ENCODE measurements around the gene FREM3. TPM values are rescaled to one million over a fixed set of nuclear protein-coding genes. Genes with fewer than 3 reads are reported as not detected.
A peak's percentile ranks its signal among the peaks of the same experiment; 100 is the strongest.

Gene FREM3
- total and polyA plus RNA-seq, 2 of the 8 experiments (the other 6 are each of a cell fraction or from before 2014, with no cell fraction given), result 0.03 to 0.11 TPM

DNA sequence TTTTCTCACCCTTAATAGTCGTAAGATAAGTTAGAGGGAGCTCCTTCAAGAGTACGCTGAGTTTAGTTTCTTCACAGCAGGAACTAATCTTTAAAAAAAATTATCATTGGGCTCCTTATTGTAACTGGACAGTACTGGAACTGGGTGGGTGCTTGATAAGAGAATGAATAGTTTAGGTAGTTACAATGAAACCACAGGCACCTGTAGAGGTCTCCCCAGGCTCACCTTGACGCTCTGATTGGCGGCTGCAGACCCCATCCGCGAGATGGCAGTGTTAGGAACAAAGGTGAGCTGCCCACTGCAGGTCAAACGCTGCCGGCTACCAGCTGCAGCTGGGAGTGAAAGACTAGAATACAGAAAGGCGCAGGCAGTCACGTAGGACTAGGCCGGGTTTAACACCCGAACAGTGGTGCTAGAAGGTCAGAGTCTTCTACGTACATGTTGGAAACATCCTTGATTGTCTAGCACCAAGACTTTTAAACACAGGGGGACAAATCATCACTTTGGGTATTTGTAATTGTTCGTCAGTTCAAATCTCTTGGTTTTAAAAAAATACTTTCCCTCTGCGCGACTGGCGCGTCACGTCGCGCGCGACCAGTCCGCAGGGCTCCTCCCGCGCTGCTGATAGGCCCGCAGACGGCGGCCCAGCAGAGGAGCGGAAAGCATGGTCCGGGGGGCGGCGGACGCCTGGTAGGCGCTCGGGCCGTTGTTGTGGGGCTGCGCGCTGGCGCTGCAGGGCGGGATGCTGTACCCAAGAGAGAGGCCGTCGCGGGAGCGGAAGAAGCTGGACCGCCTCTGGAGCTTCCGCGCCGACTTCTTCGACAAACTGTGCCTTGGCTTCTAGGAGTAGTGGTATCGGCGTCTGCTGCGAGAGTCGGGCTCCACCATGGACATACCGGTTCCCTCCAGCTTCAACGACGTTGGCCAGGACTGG is 141.4 kb downstream of the FREM3 start (continued):
- TF ChIP-seq, protein P1, sequence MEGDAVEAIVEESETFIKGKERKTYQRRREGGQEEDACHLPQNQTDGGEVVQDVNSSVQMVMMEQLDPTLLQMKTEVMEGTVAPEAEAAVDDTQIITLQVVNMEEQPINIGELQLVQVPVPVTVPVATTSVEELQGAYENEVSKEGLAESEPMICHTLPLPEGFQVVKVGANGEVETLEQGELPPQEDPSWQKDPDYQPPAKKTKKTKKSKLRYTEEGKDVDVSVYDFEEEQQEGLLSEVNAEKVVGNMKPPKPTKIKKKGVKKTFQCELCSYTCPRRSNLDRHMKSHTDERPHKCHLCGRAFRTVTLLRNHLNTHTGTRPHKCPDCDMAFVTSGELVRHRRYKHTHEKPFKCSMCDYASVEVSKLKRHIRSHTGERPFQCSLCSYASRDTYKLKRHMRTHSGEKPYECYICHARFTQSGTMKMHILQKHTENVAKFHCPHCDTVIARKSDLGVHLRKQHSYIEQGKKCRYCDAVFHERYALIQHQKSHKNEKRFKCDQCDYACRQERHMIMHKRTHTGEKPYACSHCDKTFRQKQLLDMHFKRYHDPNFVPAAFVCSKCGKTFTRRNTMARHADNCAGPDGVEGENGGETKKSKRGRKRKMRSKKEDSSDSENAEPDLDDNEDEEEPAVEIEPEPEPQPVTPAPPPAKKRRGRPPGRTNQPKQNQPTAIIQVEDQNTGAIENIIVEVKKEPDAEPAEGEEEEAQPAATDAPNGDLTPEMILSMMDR (IDR thresholded peaks at IDR 0.05; ENCODE audit: control extremely low read depth in 1 of 3, insufficient read depth in 1 of 3, low read depth in 1 of 3, low read length in 3 of 3), result peak; percentile 83 to 100 (median 91)
- TF ChIP-seq KDM4A (IDR thresholded peaks at IDR 0.05; ENCODE audit: low read depth, low read length, severe bottlenecking) (no peak), SIRT6 (IDR thresholded peaks at IDR 0.05; ENCODE audit: low read length) (no peak), ZNF274 (IDR thresholded peaks at IDR 0.05; ENCODE audit: borderline replicate concordance, extremely low read depth, low read length) (no peak), CHD1 (IDR thresholded peaks at IDR 0.05; ENCODE audit: low read depth, low read length) (no peak), RBBP5 (IDR thresholded peaks at IDR 0.05; ENCODE audit: borderline replicate concordance, low read depth, low read length) (no peak), CBX8 (IDR thresholded peaks at IDR 0.05; ENCODE audit: borderline replicate concordance, low read depth, low read length) (no peak), BCL11A (IDR thresholded peaks at IDR 0.05; ENCODE audit: low read depth in 2 of 2, low read length in 2 of 2) (no peak), ASH2L (IDR thresholded peaks at IDR 0.05; ENCODE audit: low read length) (peak; percentile 33), TAF1 (IDR thresholded peaks at IDR 0.05; ENCODE audit: low read depth, low read length) (peak; percentile 33; the same call in 1 of the 2 replicates), SAP30 (IDR thresholded peaks at IDR 0.05; ENCODE audit: insufficient read depth, insufficient replicate concordance, low read length) (no peak), SP2 (IDR thresholded peaks at IDR 0.05; ENCODE audit: low read length) (no peak), BACH1 (IDR thresholded peaks at IDR 0.05; ENCODE audit: low read length) (no peak), SIX5 (IDR thresholded peaks at IDR 0.05; ENCODE audit: low read depth, low read length) (no peak), SUZ12 (IDR thresholded peaks at IDR 0.05; ENCODE audit: low read length) (no peak), JUND (IDR thresholded peaks at IDR 0.05; ENCODE audit: low read length) (no peak)
- TF ChIP-seq, protein P2, sequence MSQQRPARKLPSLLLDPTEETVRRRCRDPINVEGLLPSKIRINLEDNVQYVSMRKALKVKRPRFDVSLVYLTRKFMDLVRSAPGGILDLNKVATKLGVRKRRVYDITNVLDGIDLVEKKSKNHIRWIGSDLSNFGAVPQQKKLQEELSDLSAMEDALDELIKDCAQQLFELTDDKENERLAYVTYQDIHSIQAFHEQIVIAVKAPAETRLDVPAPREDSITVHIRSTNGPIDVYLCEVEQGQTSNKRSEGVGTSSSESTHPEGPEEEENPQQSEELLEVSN (IDR thresholded peaks at IDR 0.05), result no peak
- TF ChIP-seq, protein P3, sequence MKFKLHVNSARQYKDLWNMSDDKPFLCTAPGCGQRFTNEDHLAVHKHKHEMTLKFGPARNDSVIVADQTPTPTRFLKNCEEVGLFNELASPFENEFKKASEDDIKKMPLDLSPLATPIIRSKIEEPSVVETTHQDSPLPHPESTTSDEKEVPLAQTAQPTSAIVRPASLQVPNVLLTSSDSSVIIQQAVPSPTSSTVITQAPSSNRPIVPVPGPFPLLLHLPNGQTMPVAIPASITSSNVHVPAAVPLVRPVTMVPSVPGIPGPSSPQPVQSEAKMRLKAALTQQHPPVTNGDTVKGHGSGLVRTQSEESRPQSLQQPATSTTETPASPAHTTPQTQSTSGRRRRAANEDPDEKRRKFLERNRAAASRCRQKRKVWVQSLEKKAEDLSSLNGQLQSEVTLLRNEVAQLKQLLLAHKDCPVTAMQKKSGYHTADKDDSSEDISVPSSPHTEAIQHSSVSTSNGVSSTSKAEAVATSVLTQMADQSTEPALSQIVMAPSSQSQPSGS (IDR thresholded peaks at IDR 0.05; ENCODE audit: low read length), result no peak
